Activated gamma-delta T cell treated with anti-CD3 and anti-CD28 coated beads, Interleukin-2, amount 50 U/mL, for 16 hours (primary cell): ENCODE data around the gene UGT2A3.

Experiments
- DNase-seq: peaks from one replicate; pipeline ENCODE4 v3.0.0-alpha.2; 2020; ENCODE audit warnings: low read depth

UGT2A3 gene

DNA sequence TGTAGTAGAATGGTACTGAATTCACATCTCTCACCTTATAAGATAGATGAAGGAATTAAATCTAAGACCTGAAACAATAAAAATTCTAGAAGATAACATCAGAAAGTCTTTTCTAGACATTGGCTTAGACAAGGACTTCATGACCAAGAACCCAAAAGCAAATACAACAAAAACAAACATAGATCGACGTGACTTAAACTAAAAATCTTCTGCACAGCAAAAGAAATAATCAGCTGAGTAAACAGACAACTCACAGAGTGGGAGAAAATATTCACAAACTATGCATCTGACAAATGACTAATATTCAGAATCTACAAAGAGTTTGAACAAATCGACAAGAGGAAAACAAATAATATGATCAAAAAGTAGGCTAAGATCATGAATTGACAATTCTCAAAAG is 38.8 kb downstream of the UGT2A3 start:
- DNase-seq, result no peak

GRCh38 chr4:68909385-68909784 is 42.2 kb downstream of the UGT2A3 start:
- DNase-seq, result no peak

GRCh38 chr4:68907788-68908700 is 43.6 kb downstream of the UGT2A3 start:
- DNase-seq, result no peak

- DNase-seq, result no peak
Measured at GRCh38 chr4:68907245-68907644, 44.4 kb downstream of the UGT2A3 start.

GRCh38 chr4:68906780-68907137 is 44.8 kb downstream of the UGT2A3 start:
- no peak for DNase-seq

DNA sequence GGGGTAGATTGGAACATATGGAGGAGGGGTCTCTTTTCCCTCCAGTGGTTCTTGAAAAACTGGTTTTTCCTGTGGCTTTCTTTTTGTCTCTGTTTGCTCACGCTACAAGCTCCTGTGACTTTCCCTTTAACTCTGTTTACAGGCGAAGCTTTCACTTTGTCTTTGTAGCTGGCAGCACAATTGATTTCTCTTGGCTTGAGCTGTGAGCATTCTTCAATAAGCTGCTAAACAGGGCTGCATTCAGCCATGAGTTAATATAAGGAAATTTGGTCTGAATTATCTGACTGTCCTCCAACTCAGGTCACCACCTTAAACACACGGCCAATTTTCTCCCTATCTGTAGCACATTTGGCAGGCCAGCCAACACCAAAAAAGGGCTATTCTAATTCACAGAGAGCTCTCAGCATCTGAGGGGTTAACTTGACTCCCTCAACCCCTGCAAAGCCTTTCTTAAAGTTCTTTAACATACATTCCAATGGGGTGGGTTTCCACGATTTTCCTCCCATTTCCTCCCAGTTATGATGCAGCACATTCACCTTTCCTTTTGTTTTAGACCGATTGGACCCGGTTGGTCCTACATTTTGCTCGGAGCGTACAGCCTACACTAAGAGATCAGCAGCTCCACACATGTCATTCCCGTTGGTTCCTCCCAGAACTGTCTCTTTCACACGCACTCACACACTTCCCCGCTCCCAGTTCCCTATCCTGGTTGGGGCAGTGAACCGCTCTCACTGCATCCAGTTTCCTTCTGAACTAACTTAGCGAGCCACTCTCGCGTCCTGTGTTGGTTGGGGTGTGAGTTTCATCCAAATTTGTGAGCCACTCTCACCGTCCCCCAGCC is 45.4 kb downstream of the UGT2A3 start:
- DNase-seq, result no peak

- DNase-seq, result no peak
Measured at GRCh38 chr4:68905598-68905938, 46.0 kb downstream of the UGT2A3 start.

DNA sequence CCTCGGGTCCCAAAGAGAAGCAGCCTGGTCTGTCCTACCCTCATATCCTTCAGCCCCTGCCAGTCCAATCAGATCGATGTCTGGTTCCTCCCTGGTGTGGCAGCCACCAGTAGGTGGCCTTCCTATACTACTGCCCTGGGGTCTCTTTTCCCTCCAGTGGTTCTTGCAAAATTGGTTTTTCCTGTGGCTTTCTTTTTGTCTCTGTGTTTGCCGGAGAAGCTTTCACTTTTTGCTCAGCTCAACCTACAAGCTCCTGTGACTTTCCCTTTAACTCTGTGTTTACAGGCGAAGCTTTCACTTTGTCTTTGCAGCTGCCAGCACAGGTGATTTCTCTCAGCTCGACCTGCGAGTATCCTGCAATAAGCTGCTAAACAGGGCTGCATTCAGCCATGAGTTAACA is 46.8 kb downstream of the UGT2A3 start:
- no peak for DNase-seq

DNA sequence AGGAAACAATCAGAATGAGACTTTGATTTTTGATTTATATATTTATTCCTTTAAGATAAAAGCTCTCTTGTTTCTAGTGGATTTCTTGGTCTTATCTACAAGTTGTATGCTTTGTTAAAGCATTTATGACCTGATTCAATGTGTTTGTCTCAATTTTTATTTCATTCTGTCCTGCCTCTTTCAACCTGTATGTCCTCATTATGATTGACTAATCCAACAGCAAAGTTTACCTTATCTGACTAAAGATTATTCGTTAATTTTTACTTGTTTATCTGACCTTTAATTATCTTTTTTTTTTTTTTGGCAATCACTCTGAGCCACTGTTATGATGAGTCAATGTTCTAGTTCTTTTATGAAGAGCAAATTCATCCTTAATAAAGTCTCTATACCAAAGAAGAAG is 54.9 kb downstream of the UGT2A3 start:
- DNase-seq, result no peak

- DNase-seq, result no peak
Measured at GRCh38 chr4:68895561-68896198, 55.9 kb downstream of the UGT2A3 start.

DNA sequence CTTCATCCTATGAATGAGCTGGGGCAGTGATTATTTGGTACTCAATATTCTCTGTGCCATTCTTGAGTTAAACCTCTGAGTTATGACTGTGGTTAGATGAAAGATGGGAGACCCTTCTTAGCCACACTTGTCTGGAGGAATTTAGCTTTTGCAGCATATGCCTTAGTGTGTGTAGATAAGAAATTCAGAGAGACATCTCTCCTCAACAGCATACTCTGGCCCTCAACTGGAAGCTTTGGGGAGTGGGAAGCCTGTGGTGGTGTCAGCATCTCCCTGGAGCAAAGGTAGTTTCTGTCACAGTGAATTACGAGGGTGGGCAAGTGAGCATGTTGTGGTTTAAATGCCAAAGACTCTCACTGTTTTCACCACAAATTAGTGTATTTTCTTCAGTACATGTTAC is 58.7 kb downstream of the UGT2A3 start:
- no peak for DNase-seq

GRCh38 chr4:68891678-68892077 is 59.9 kb downstream of the UGT2A3 start:
- no peak for DNase-seq

DNA sequence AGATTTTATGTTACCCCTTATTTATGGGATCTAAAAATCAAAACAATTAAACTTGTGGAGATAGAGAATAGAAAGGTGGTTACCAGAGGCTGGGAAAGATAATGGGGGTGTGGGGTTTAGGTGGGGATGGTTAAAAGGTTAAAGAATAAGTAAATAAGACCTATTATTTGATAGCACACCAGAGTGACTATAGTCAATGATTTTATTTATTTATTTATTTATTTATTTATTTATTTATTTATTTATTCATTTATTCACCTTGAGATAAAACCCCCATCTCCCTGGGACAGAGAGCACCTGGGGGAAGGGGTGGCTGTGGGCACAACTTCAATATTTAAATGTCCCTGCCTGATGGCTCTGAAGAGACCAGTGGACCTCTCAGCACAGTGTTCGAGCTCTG is 66.1 kb downstream of the UGT2A3 start:
- DNase-seq, result no peak

DNA sequence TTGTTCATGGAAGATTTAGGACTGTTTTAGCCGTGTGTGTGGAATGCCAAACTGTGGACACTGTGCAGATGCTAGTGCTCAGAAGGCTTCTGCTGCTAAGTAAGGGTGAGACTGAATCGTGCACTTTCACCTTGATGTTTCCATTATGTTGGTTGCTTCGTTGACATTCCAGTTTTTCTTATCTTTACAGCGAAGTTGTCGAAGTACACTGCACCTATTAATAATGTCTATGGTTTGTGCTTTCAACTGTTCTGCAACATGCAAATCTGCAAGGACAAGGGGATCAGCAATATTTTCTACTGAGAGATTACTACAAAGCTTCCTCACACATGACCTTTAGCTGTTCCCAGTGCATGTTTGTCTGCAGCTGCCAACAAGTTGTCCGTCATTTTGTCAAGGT is 67.7 kb downstream of the UGT2A3 start:
- DNase-seq, result no peak
